Stimulated activated naive CD8-positive, alpha-beta T cell treated with anti-CD3 and anti-CD28 coated beads, Interleukin-15, Interleukin-2, amounts not matched to agents 100 U/mL and 50 U/mL, for 24 hours (primary cell): ENCODE results near the gene TMEM11.
"Not testable (repeated sequence)": the region's sequence is repeated elsewhere in the genome, so short reads cannot be mapped to it uniquely, and the experiment has no call there.

Experiments
- ATAC-seq: fragments of 150-1000 bp; cut with Tn5 transposase; one replicate; pipeline ENCODE4 v1.10.0; 2021
- DNase-seq: peaks from one replicate; pipeline ENCODE4 v3.0.0; 2021

TMEM11 gene

GRCh38 chr17:21242026-21242697 is 28.2 kb upstream of the TMEM11 start:
- DNase-seq (no peak), ATAC-seq (no peak)

- ATAC-seq (no peak), DNase-seq (no peak)
Measured at GRCh38 chr17:21241564-21241963, 27.6 kb upstream of the TMEM11 start.

- ATAC-seq: no peak
Measured at GRCh38 chr17:21240369-21241055, 26.6 kb upstream of the TMEM11 start.

GRCh38 chr17:21239680-21240368 is 25.9 kb upstream of the TMEM11 start:
- ATAC-seq: peak; percentile 41
- no peak for DNase-seq

More at GRCh38 chr17:21240369-21241055, 26.6 kb upstream of the TMEM11 start:
- no peak for DNase-seq

GRCh38 chr17:21235921-21236320 is 22.0 kb upstream of the TMEM11 start:
- ATAC-seq (no peak), DNase-seq (no peak)

GRCh38 chr17:21233581-21234347 is 19.8 kb upstream of the TMEM11 start:
- no peak for ATAC-seq

GRCh38 chr17:21232033-21232749 is 18.2 kb upstream of the TMEM11 start:
- ATAC-seq: no peak
- DNase-seq: no peak

More at GRCh38 chr17:21233581-21234347, 19.8 kb upstream of the TMEM11 start:
- DNase-seq: no peak

- DNase-seq (no peak), ATAC-seq (no peak)
Measured at GRCh38 chr17:21231533-21231932, 17.6 kb upstream of the TMEM11 start.

GRCh38 chr17:21228845-21229244 is 14.9 kb upstream of the TMEM11 start:
- ATAC-seq: no peak
- DNase-seq: no peak

- DNase-seq (no peak), ATAC-seq (no peak)
Measured at GRCh38 chr17:21228111-21228510, 14.2 kb upstream of the TMEM11 start.

GRCh38 chr17:21227277-21227676 is 13.3 kb upstream of the TMEM11 start:
- not testable (repeated sequence) for DNase-seq, ATAC-seq

GRCh38 chr17:21223086-21223485 is 9.1 kb upstream of the TMEM11 start:
- no peak for ATAC-seq

GRCh38 chr17:21218831-21219380 is 4.9 kb upstream of the TMEM11 start:
- no peak for ATAC-seq
- DNase-seq: no peak

More at GRCh38 chr17:21223086-21223485, 9.1 kb upstream of the TMEM11 start:
- no peak for DNase-seq

GRCh38 chr17:21218101-21218500 is 4.1 kb upstream of the TMEM11 start:
- ATAC-seq (peak; percentile 15), DNase-seq (peak; percentile 53)

GRCh38 chr17:21217346-21217745 is 3.4 kb upstream of the TMEM11 start:
- DNase-seq (no peak), ATAC-seq (no peak)

- DNase-seq (no peak), ATAC-seq (no peak)
Measured at GRCh38 chr17:21215935-21216334, 2.0 kb upstream of the TMEM11 start.

- DNase-seq (peak; percentile 26), ATAC-seq (no peak)
Measured at GRCh38 chr17:21214777-21215541, 998 bp upstream of the TMEM11 start.

GRCh38 chr17:21213638-21214014 is 335 bp downstream of the TMEM11 start:
- ATAC-seq: peak; percentile 3
- DNase-seq: no peak

- no peak for DNase-seq
- no peak for ATAC-seq
Measured at GRCh38 chr17:21212826-21213637, 929 bp downstream of the TMEM11 start.
